HG03175 (cell line): Measurements from ENCODE around the gene TMEM63C.

ENCODE experiments used
- ATAC-seq: cut with Tn5 transposase; IDR thresholded peaks from one replicate; pipeline ENCODE4 v1.9.1; 2021; ENCODE audit warnings: mild to moderate bottlenecking, moderate library complexity; ENCODE audit not compliant: unreplicated experiment

Gene TMEM63C, protein sequence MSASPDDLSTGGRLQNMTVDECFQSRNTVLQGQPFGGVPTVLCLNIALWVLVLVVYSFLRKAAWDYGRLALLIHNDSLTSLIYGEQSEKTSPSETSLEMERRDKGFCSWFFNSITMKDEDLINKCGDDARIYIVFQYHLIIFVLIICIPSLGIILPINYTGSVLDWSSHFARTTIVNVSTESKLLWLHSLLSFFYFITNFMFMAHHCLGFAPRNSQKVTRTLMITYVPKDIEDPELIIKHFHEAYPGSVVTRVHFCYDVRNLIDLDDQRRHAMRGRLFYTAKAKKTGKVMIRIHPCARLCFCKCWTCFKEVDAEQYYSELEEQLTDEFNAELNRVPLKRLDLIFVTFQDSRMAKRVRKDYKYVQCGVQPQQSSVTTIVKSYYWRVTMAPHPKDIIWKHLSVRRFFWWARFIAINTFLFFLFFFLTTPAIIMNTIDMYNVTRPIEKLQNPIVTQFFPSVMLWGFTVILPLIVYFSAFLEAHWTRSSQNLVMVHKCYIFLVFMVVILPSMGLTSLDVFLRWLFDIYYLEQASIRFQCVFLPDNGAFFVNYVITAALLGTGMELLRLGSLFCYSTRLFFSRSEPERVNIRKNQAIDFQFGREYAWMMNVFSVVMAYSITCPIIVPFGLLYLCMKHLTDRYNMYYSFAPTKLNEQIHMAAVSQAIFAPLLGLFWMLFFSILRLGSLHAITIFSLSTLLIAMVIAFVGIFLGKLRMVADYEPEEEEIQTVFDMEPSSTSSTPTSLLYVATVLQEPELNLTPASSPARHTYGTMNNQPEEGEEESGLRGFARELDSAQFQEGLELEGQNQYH

DNA sequence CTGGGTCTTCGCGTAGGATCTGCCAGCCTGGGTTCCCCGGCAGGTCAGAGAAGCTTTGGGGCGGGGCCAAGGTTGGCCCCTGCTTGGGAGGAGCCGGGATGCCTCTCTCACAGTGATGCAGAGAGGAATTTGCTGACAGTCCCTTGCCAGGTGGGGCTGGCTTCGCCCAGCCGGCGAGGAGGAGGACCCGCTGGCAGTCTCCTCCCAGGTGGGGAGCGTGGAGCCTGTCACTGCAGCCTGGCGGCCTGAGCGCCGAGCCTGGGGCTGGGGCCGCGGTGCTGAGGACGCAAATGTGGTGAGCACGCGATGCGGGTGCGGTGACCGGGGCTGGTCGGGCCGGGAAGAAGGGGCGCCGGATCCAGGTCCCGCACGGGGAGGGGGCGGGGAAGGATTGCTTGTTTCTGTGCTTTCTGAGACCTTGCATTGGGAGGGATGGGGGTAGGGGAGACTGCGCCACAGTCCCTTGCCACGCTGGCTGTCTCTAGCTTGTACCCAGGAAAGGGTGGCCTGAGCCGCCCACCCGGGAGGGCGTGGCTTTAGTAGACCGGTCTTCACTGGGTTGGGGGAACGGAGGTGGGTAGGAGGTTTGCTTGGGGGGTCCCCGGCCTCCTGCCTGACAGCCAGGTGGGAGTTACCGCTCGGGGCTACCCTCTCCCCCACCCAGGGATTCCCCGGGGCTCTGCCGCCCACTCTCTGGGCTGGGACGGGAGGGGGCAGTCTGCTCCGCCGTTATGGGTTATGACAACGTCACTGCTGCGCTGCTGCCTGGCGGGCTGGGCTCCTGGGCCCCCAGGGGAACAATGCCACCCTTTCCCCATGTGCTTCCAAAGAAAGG lies at the start of gene TMEM63C:
TSS of gene TMEM63C (plus strand) at position 196 of the 835 bp plus-strand sequence. CDS start 37,016 bp downstream, outside the sequence.
- peak; percentile 49 for ATAC-seq

DNA sequence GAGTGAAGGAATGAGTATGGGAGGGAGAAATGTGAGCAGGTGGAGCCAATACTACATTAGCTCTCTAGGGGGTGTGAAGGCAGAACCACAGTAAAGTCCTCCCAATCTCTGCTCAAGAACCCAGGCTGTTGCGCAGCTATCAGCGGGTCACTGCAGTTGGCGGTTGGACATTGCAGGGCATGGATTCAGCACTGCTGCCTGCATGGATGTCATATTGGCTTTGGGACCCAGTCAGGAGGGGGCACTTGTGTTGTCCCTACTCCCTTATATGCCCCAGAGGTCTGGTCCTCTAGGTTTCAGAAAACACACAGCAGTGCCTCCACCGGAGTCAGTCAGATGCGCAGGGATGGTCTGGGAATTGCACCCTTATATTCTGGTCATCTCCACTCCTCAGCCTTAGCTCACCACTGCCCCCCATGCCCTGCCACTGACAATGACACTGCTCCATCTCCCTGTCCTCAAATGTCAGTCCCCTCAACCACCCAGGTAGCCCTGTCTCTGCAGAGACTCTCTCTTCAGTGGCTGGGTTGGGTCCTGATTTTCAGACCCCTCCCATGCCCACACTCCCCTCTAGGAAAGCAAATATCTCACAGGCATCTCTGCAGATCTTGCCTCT lies 49.6 kb upstream of the TMEM63C start:
- ATAC-seq, result no peak

DNA sequence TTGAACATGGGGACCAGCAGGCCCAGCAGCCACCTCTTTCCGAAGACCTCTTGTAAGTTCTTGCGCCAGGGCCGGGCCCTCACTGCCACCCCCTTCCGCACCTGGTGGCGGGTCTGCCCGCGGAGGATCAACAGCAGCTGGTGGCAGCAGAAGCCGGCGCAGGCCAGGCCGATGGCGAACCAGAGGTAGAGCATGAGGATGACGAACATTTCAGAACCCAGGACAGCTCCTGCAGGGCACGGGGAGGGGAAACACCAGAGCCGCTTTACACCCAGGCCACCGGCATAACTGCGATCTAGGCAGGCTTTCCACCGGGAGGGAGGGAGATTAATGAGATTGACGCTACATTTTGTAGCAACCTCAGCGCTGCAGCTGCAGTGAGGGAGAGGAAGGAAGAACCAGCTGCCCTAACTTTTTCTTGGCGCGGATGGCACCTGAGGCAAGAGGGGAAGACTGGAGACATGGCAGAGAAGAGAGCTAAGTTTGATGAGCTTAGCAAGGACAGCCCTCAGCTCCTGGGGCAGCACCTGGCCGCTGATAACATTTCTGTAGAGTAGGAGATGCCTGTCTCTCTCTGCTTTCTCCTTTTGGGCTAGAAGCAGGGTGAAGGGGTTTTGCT lies 47.8 kb upstream of the TMEM63C start:
- ATAC-seq, result peak; percentile 56

DNA sequence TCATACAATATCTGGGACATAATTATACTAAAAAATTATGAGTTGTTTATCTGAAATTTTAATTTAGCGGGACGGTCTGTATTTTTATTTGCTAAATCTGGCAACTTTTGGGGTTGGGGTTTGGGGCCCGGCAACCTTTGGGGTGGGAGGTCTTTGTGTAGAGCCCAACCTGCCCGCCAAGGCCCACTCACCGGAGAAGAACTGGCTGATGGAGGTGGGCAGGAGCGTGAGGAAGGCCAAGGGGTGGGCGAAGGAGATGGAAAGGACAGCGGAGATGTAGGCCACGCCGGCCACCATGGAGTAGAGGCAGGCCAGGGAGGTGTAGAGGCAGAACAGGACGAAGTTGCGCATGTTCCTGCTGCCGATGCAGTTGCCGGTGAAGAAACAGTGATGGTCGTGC lies 42.6 kb upstream of the TMEM63C start:
- ATAC-seq, result no peak

DNA sequence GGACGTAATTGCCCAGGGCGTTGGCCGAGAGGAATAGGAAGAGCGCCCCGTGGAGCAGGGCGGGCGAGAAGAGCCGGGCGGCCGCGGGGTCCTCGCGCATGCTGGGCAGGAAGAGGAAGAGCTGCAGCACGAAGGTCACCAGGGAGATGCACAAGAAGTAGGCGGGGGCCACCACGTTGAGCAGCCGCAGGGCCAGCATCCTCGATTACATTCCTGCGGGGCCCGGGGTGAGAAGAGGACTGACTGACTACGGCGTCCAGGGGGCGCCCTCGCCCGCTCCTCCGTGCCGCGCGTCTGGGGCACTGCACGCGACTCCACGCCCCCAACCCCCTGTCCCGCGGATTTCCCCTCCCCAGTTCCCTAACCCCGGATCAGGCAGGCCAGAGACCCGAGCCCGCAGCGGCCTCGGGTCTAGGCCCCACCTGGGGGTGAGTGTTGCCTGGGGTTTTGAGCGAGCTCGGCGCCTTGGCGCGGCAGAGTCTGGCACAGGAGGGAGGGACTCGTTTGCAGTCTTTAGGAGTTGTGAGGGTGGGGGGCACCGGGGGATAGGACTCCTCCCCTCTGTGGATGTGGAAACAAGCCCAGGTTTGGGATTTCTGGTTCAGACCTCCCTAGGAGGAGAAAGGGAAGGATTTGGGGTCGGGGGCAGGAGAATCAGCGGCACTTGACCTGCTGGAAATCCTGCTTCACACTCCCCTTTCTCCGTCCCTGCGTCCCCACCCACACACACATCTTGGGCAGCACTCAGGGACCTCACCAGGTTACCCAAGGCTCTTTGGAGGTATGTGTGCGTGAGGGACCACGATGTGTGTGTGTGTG lies 41.8 kb upstream of the TMEM63C start:
- ATAC-seq, result no peak

DNA sequence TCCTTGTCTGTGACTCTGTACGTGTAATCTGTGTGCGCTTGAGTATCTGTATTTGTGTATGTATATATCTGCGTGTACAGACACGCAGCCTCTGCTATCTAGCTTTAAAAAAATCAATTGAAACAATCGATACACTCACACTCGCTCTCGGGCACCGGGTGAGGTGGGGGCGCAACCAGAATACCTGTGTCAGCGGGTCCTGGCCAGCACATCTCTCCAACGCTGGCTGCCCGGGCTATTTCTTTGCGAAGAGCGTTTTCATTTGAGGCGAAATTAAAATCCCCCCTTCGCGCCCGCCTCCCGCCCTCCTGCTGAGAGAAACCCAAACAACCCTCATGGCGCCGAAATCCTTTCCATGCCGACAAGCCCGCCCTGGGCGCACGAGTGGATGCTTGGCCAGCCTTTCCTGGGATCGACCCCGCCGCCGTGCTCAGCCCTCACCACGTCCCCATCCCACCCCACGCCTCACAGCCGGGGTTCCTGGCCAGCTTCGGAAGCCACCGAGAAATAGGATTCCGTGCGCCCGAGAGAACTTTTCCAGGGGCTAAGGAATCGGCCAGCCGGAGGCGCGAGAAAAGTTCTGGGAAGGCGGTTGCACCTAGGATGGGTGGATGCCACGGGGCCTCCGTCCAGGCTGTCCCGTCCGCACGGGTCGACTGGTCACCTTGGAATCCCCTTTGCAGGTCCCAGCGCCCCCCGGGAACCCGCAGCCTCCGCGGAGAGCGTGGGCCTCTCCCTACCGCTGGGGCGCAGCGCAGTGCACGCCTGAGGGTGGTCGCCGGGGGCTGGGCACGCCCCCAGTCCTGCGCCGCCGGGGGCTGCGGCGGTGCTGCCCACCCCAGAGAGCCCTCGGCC lies 41.0 kb upstream of the TMEM63C start:
- no peak for ATAC-seq

DNA sequence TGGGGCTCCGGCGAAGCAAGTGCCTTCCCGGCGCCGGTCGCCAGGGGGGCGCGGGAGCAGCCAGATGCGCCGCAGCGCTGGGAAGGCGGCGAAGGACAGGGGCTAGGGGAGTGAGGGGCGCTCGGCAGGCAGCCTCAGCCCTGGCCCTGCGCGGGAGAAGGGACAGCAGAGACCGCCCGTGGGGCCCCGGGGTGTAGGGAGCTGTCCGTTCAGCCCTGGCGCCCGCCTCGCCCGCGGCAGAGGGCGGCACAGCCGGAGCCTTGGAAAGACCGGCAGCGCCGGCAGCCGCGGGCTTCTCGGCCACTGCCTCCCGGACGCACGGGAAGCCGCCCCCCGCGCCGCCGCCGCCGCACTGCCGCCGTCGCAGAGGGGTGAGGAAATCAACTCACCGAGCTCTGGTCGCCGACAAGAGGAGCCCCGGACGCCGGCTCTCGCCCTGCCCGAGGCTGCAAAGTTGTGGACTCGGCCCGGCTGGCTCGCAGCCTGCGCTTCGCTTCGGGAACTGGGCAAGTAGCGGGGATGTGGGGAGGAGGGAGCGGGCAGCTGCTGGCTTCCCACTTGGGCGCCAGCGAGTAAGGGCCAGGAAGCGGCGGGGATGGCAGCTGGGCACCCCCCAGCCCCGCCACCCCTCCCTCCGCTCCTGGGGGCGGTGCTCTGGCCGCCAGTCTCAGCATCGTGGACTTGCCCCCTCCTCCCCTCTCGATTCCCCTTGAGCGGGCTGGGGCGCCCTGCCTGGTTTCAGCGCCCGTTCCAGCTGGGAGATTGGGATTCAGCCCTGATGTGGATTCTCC lies 40.2 kb upstream of the TMEM63C start, which contains the start of gene ZDHHC22:
TSS of gene ZDHHC22 (minus strand) at position 578 of the 791 bp plus-strand sequence. CDS start 2,053 bp downstream, outside the sequence.
- ATAC-seq, result no peak

DNA sequence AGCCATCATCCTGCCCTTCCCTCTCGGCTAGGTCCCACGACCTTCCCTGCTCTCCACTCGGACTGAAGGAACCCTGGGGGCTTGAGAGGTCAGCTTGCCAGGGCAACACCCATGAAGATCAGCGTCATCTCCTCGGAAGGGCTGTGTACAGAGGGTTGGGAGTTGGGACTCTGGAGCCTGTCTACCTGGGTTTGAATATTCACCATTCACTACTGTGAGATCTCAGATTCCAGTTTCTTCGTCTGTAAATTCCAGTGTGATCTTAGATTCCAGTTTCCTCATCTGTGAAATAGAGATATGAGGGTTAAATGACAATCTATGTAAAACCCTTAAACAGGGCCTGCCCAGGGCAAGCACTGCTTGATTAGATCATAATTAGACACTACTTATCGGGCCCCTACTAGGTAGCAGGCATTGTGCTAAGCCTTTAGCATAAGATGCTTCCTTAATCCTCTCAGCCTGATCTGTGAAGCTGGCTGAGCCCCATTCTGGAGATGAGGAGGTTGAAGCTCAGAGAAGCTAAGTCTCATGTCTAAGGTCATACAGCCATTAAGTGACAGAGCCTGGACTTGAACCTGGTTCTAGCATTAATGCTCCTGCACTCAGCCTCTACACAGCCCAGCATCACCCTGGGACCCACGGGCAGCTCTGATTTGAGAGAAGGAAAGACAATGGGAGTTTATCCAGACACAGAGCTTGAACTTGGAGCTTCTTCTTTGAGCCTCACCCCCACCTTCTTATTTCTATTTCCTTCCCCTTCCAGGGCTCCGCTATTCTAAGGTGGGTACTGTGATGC lies 39.4 kb upstream of the TMEM63C start:
- no peak for ATAC-seq

DNA sequence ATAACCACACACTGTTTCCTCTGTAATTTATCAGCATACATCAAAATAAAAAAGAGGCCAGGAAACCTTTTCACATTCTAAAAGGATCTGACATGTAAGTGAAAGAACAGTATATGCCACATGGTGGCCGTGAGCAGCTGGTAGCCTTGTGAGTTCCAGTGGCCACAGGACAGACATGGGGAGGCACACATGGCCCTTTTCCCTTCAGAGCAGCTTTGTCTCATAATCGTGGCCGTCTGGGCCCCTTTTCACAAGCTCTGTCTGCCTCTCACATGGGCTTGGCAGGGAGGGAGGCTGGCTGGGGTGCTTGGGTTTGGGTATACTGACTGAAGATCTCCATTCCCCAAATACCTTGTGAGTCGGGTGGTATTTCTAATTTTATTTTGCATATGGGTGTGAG lies 38.5 kb upstream of the TMEM63C start:
- ATAC-seq, result no peak

DNA sequence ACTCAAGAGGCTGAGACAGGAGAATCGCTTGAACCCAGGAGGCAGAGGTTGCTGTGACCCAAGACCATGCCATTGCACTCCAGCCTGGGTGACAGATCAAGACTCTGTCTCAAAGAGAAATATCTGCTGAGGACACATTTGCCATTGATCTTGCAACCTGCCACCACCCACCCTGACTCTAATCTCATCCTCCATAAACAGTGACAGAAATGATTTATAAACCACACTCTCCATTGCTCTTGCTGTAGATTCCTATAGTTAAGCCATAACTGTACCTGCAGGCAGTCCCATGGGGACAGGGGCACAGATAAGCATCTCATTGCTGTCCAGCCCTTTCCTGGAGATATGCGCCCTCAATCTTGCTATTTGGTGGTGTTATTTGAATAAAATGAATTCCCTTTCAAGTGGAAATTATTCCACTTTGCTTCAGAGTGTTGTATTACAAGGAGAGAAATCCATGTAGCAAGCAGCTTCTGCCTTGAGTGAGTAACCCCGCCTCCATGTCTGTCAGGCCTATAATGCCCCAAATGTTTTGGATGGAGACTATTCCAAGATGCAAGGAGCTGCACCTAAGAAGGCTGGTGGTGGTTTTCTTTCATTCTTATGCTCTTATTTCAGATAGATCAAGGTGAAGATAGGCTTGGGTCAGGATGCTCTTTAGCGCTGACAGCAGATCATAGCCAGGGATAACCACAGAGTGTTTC lies 37.0 kb upstream of the TMEM63C start:
- no peak for ATAC-seq

DNA sequence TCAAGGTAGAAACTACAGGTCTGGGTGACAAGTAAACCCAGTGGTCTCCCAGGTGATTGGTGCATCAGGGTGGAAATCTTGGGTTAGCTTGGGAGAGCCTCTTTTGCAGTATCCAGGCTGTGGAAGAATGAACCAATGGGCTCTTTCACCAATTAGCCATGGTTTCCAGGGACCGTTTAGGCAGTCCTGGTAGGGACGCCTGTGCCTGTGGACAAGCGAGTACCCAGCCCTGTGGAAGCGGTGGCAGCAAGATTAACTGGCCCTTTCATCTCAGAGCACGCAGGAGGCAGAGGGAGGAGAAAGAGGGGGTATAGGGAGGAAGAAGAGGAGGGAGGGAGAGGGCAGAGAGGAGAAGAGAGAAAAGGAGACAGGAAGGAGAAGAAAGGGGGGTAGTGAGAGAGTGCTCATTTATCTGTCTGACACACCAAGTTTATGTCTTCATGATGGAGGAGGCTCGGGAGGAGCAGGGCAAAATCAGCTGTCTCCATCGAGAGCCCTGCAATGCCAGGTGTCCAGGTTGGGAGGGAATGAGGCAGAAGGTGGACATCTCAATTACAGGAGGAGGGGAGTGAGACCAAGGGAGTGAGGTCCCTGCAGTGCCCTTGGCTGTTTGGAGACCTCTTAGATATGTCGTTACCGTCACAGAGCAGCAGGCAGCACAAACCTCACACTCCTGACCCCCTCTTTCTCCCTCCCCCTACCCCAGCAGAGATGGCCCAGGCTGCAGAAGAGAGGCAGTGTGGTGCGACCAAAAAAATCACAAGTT lies 35.4 kb upstream of the TMEM63C start:
- no peak for ATAC-seq

DNA sequence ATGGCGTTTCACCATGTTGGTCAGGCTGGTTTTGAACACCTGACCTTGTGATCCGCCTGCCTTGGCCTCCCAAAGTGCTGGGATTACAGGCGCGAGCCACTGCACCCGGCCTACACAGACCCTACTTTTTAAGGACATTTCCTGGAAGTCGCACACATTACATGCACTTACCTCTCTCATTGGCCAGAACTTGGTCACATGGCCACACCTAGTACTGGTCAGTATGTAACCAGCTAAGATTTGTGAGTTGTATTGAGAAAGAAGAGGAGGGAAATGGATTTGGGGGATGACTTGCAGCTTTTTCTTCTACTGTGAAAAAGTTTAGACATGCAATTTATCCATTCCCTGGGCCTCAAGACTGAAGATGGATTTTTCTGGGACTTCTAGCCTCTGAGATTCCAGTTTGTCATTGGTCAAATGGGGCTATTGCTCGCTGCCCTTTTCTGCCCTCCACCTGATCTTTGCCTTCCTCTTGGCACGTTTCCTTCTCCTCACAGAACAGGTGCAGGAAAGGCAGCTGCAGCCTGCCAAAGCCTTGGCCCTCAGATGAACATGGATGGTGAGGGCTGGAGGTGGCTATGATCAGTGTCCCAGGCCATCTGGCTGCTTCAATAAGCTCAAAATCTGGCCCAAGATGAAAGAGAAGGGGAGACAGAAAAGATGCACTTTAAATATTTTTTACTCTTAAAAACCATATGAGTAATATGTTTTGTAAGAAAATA lies 32.9 kb upstream of the TMEM63C start:
- ATAC-seq, result no peak

DNA sequence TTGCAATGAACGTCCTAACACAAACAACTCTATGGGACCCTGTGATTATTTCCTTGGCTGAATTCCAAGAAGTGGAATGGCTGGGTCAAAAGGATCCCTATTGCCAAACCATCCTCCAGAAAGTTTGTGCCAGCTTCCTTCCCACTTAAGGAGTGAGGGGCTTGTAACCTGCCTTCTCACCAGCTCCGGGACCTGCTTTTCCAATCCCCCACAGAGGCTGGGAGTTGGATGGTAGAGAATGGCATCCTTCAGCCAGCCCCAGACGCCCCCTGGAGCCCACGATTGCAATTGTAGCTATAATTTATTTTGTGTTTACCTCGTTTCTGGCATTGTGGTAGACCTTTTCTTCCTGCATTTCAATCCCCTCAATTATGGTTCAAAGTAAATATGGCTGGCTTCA lies 30.4 kb upstream of the TMEM63C start:
- no peak for ATAC-seq

DNA sequence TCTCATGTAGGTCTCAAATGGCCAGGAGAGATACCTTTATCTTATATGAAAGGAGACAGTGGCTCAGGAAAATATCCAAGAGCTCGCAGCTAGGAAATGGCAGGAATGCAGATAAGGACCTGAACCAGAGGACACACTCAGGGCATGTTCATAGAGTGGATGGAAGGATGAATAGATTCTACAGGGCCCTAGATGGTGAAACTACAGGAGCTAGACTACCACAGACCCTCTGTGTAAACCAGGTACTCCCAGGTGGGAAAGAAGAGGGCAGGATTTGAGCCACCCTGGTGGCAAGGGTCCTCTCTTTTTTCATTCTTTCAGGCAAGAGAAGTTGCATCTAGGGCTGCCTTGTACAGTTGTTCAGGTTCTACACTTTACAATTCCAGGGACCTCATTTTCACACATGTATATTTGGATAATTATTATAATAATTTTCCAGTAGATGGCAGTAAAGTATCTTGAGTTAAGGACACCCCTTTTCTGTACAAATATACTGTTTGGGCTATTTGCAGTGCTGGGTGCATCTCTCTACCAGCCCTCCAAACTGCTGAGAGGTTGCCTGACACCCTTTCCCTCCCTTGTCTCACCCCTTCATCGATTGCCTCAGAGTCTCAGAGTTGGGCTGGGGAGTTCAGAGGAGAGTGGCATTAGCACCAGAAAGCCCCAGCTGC lies 29.5 kb upstream of the TMEM63C start:
- ATAC-seq, result no peak
